Measurements from ENCODE around the gene C8A.

C8A gene

DNA sequence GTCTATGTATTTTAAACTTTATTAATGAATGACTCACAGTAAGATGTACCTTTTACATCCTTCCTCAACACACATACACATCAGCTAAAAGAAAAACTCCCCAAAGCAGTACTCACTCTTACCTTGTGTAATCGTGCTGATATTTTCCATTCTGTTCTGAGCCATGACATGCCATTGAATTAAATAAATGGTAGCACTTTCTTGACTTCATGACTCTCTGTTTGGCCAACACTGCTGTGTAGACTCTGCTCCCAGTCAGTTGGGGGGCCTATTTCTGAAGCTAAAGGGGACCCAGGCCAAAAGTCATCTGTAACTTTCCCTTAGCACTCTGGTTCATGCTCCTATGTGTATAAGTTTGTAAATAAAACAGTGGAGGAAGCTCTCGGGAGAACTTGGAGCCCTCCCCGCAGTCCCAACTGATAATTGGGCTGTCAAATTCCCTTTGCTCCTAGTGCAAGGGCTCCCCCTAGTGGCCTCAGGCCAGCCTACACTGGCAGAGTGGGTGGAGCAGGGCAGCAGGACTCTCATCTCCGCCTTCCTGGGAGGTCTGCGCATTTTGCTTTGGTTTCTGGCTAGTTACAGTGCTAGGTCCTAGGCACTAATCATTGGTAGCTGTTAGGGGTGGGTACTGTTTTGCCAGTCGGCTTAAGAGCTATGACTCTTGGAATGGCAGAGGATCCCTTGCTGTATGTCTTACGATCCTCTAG, 33.7 kb upstream of the C8A start:
- H3K27me3 ChIP-seq: no peaks in the 10 kb centered on the region
- TF ChIP-seq Cebpa-rat (IDR thresholded peaks at IDR 0.05): no peak
- H3K9me3 ChIP-seq: no peaks in the 10 kb centered on the region
- H3K4me1 ChIP-seq: peaks cover 13% of the 10 kb centered on the region; the same call in 1 of the 2 replicates
- no peak overlapping the region for H3K27ac ChIP-seq
- H3K36me3 ChIP-seq: no peaks in the 10 kb centered on the region
- H4K20me1 ChIP-seq: no peaks in the 10 kb centered on the region
- H3K4me3 ChIP-seq: no peak overlapping the region
- 0 out of 2 replicates have a peak overlapping the region, but pooled peaks have one; percentile 12 for H3K4me2 ChIP-seq
- no peak overlapping the region for H3K9ac ChIP-seq

DNA sequence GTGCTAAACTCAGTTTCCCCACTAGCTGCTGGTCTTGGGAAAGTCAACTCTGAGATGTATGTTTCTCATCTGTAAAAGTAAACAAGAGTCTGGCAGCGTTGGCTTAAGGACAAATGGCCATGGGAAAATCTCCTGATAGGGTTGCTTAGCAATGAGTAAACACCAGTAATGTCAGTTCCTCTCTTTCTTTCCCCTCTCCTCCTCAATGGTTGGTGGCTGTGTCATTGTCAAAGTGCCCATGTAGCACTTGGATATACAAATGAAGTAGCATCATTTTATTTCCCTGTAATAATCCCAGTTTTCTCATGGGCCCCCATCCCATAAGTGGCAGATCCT, 33.2 kb upstream of the C8A start:
- Histone ChIP-seq H3K36me3 (no peaks in the 10 kb centered on the region), H3K4me1 (peaks cover 13% of the 10 kb centered on the region; the same call in 1 of the 2 replicates), H3K9ac (no peak overlapping the region), H4K20me1 (no peaks in the 10 kb centered on the region), H3K27me3 (no peaks in the 10 kb centered on the region), H3K27ac (no peak overlapping the region), H3K4me2 (0 out of 2 replicates have a peak overlapping the region, but pooled peaks have one; percentile 12), H3K9me3 (no peaks in the 10 kb centered on the region), H3K4me3 (no peak overlapping the region)
- no peak for TF ChIP-seq Cebpa-rat (IDR thresholded peaks at IDR 0.05)

DNA sequence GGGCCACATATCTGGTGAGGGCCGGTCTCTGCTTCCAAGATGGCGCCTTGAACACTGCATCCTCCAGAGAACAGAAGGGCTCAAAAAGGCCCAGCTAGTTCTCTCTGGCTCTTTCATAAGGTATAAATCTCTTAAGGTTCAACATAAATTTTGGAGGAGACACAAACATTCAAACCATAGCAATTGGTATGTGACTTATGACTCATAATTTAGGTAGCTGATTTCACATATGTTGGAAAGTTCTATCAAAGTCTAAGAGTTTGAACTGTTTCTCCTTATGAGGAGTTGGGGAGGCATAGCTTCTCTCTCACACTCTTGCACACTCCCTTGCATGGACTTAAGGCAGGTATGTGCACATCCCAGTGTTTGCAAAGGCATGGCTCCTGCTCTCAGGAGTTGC, 30.3 kb upstream of the C8A start:
- TF ChIP-seq Cebpa-rat (IDR thresholded peaks at IDR 0.05): no peak
- Histone ChIP-seq H3K9ac (no peak overlapping the region), H3K27ac (no peak overlapping the region), H3K4me3 (no peak overlapping the region), H3K27me3 (no peaks in the 10 kb centered on the region), H3K9me3 (no peaks in the 10 kb centered on the region), H3K4me1 (peaks cover 3% of the 10 kb centered on the region; the same call in 1 of the 2 replicates), H3K4me2 (no peak overlapping the region), H3K36me3 (no peaks in the 10 kb centered on the region), H4K20me1 (no peaks in the 10 kb centered on the region)

DNA sequence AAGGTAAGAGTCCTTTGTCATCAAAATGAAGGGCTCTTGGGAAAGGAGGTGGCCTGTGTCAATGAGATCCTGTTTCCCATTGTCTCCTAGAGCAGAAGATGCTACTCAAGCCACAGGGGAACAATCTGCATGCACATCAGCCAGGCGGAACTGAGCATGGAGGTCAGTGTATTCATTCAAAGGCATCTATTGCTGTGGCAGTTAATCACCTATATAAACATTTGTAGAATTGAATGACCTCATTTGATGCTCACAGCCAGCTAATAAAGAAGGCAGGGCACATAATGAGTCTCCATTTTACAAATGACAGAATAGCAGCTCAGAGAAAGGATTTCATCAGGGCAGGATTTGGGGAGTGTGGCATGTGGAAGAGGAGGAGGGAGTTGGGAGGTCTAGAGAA, 29.7 kb upstream of the C8A start:
- no peaks in the 10 kb centered on the region for H3K9me3 ChIP-seq
- no peaks in the 10 kb centered on the region for H3K4me1 ChIP-seq
- H3K4me2 ChIP-seq: no peak overlapping the region
- H3K27me3 ChIP-seq: no peaks in the 10 kb centered on the region
- H3K9ac ChIP-seq: no peak overlapping the region
- no peak overlapping the region for H3K27ac ChIP-seq
- no peak for TF ChIP-seq Cebpa-rat (IDR thresholded peaks at IDR 0.05)
- H3K4me3 ChIP-seq: no peak overlapping the region
- H4K20me1 ChIP-seq: no peaks in the 10 kb centered on the region
- no peaks in the 10 kb centered on the region for H3K36me3 ChIP-seq

DNA sequence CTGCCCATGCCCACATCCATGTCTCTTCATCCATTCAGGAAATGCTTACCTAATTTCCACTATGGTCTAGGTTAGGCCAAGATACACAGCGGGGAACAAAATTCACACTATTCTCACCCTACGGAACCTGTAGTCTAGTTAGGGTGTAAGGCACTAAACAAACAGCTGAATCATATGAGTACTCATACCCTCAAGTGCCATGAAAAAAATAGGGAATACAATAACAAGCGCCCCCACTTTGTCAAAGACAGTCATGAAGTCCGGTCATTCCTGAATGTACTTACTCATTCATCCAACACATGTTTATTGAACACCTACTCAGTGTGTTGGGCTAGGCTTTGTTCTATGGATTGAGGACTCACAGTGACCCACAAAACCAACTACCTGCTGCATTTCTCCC, 29.2 kb upstream of the C8A start:
- Histone ChIP-seq H4K20me1 (no peaks in the 10 kb centered on the region), H3K4me3 (no peak overlapping the region), H3K36me3 (no peaks in the 10 kb centered on the region), H3K4me2 (no peak overlapping the region), H3K9ac (no peak overlapping the region), H3K27ac (no peak overlapping the region), H3K27me3 (no peaks in the 10 kb centered on the region), H3K4me1 (0 out of 2 replicates have a peak, but pooled peaks cover under 1% of the 10 kb centered on the region), H3K9me3 (no peaks in the 10 kb centered on the region)
- TF ChIP-seq Cebpa-rat (IDR thresholded peaks at IDR 0.05): no peak

DNA sequence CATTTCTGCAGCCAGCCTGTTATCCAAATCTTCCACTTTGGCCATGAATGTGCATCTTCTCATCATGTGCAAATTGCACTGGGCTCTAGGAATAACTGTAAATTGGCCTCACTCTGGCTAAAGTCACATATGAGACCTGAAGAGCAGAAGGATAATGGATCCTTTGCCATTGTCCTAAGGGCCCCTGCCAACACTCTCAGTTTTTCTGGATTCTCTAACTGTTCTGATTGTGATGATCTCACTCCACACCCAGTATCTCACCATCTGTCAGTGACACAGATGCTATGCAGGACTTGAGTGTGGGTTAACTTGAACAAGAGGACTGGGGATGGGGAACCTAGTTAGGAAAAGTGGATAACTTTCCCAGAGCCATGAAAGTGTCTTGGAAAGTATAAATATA, 26.9 kb upstream of the C8A start:
- H3K27ac ChIP-seq: no peak overlapping the region
- H3K4me1 ChIP-seq: peaks cover 21% of the 10 kb centered on the region
- TF ChIP-seq Cebpa-rat (IDR thresholded peaks at IDR 0.05): no peak
- H3K9ac ChIP-seq: no peak overlapping the region
- H3K9me3 ChIP-seq: peaks cover 3% of the 10 kb centered on the region; the same call in 1 of the 2 replicates
- no peaks in the 10 kb centered on the region for H3K36me3 ChIP-seq
- no peak overlapping the region for H3K4me3 ChIP-seq
- H3K27me3 ChIP-seq: no peaks in the 10 kb centered on the region
- no peak overlapping the region for H3K4me2 ChIP-seq
- no peaks in the 10 kb centered on the region for H4K20me1 ChIP-seq

DNA sequence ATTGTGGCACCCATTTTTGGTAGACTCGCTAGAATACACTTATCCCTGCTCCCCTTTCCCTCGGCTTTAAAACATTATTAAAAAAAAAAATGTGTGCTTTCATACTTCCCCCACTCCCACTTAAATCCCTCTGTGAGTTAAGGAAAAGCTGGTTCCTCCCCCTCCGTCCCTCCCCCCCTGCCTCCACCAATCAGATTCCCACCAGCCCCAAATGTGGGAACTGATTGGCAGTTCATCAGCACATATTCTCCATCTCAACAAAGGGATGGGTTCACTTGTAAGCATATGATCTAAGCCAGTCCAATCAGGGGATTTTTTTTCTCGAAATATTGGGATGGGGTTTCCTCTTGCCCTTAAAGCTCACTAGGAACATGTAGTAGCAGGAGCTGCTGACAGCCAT, 24.5 kb upstream of the C8A start:
- H4K20me1 ChIP-seq: no peaks in the 10 kb centered on the region
- H3K4me3 ChIP-seq: no peak overlapping the region
- H3K9ac ChIP-seq: no peak overlapping the region
- peaks cover 14% of the 10 kb centered on the region for H3K9me3 ChIP-seq
- no peaks in the 10 kb centered on the region for H3K36me3 ChIP-seq
- H3K27ac ChIP-seq: no peak overlapping the region
- no peak for TF ChIP-seq Cebpa-rat (IDR thresholded peaks at IDR 0.05)
- peaks cover 28% of the 10 kb centered on the region for H3K4me1 ChIP-seq
- no peak overlapping the region for H3K4me2 ChIP-seq
- H3K27me3 ChIP-seq: no peaks in the 10 kb centered on the region

DNA sequence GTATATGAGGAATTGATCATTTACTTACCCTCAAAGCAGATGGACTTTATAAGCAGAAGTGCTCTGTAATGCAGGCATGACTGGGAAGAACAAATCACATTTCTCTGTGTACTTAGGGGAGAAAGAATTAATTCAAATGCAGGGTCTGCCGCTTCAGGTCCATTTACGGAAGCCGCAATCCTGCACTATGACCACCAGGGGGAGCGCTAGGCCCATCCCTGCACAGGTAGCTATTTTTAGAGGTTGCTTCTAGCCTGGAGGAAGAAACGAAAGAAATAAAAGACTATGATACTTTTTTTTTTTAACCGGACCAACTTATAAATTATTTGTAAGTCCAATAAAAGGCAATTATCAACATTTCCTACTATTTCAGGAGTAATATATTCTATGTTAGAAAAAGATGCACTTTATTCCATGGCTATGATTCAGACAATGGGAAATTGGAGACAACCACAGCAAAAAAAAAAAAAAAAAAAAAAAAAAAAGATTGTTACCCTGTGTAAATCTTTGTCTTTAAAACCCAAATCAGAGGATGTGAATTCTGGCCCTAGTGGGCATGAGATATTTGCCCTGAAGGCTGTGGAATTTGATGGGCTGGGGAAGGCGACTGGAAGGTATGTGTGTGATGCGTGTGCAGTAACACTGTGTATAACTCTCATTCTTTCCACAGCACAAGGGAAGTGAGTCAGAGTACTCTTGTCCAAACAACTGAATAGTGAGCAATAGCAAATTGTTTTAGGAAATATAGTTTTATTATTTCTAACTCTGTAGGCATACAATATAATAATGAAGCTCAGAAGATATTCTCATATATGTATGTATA, 22.5 kb upstream of the C8A start:
- H3K27ac ChIP-seq: no peak overlapping the region
- H3K36me3 ChIP-seq: no peaks in the 10 kb centered on the region
- H4K20me1 ChIP-seq: no peaks in the 10 kb centered on the region
- H3K4me2 ChIP-seq: peak overlapping the region; percentile 54
- peaks cover 14% of the 10 kb centered on the region for H3K9me3 ChIP-seq
- H3K9ac ChIP-seq: no peak overlapping the region
- peaks cover 30% of the 10 kb centered on the region for H3K4me1 ChIP-seq
- TF ChIP-seq Cebpa-rat (IDR thresholded peaks at IDR 0.05): no peak
- no peaks in the 10 kb centered on the region for H3K27me3 ChIP-seq
- H3K4me3 ChIP-seq: no peak overlapping the region

DNA sequence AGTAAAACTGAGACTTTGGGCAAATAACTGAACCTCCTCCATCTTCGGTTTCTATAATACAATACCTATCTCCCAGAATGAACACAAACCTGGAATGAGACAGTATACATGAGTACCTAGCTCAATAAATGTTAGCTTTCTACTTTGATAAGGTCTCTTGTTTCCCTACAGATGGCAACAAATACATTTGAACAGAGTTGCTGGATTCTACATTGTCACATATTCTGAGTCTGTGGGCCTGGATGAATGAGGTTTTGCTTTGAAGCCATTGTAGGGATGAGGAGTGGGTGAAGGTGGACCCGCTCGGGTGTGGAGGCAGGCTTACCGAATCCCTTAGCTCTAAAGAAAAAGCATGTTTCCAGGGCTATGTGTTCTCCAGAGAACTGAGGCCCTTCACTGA, 21.5 kb upstream of the C8A start:
- Histone ChIP-seq H3K9ac (no peak overlapping the region), H3K27ac (peak overlapping the region; percentile 26; the same call in 1 of the 2 replicates), H3K4me1 (peaks cover 36% of the 10 kb centered on the region), H3K4me2 (no peak overlapping the region), H3K27me3 (no peaks in the 10 kb centered on the region), H4K20me1 (no peaks in the 10 kb centered on the region), H3K36me3 (no peaks in the 10 kb centered on the region), H3K4me3 (no peak overlapping the region), H3K9me3 (peaks cover 14% of the 10 kb centered on the region)
- TF ChIP-seq Cebpa-rat (IDR thresholded peaks at IDR 0.05): no peak
